Karpas-422 (cell line): Measurements from ENCODE around the gene SNCA. TPM values are rescaled to one million over a fixed set of nuclear protein-coding genes. Genes with fewer than 3 reads are reported as not detected.

Experiments used
- DNase-seq: peaks from one replicate; pipeline ENCODE4 v3.0.0-alpha.2; 2015
- H2AFZ ChIP-seq: fragments of 200-600 bp; sonication (generic); 2 replicates; pipeline ENCODE4 v1.6.1; 2014; ENCODE audit warnings: antibody characterized with exemption, low read length, mixed read lengths
- H3K27ac ChIP-seq: fragments of 200-600 bp; sonication (generic); 2 replicates; pipeline ENCODE4 v1.5.1; 2014; ENCODE audit warnings: mild to moderate bottlenecking, low read length, moderate library complexity
- H3K27me3 ChIP-seq: fragments of 200-600 bp; sonication (generic); 2 replicates; pipeline ENCODE4 v1.6.1; 2014; ENCODE audit warnings: low read length, mixed read lengths
- H3K36me3 ChIP-seq: fragments of 200-600 bp; sonication (generic); 2 replicates; pipeline ENCODE4 v1.6.1; 2014; ENCODE audit warnings: low read length, mixed read lengths; ENCODE audit not compliant: insufficient read depth
- H3K4me1 ChIP-seq: fragments of 200-600 bp; sonication (generic); 2 replicates; pipeline ENCODE4 v1.6.1; 2014; ENCODE audit warnings: mild to moderate bottlenecking, low read length, mixed read lengths
- H3K4me2 ChIP-seq: fragments of 200-600 bp; sonication (generic); 2 replicates; pipeline ENCODE4 v1.6.1; 2014; ENCODE audit warnings: low read length, low read depth, mild to moderate bottlenecking; ENCODE audit not compliant: poor library complexity, severe bottlenecking
- H3K4me3 ChIP-seq: fragments of 200-600 bp; sonication (generic); 2 replicates; pipeline ENCODE4 v1.5.1; 2014; ENCODE audit warnings: mild to moderate bottlenecking, antibody characterized with exemption, low read length, mixed read lengths
- H3K79me2 ChIP-seq: fragments of 200-600 bp; sonication (generic); 2 replicates; pipeline ENCODE4 v1.6.1; 2014; ENCODE audit warnings: mild to moderate bottlenecking, low read length, mixed read lengths
- H3K9ac ChIP-seq: fragments of 200-600 bp; sonication (generic); 2 replicates; pipeline ENCODE4 v1.6.0; 2014; ENCODE audit warnings: low read length
- H3K9me2 ChIP-seq: fragments of 200-600 bp; sonication (generic), shearing (Covaris generic); replicated peaks from 2 replicates; pipeline ENCODE4 v1.6.0; 2014; ENCODE audit warnings: mild to moderate bottlenecking, low read length, moderate library complexity; ENCODE audit not compliant: insufficient read depth
- H3K9me3 ChIP-seq: fragments of 300-700, 200-600 bp; sonication (generic); 2 replicates; pipeline ENCODE4 v1.6.1; 2014; ENCODE audit warnings: low read length, mixed read lengths
- H4K20me1 ChIP-seq: fragments of 200-600 bp; sonication (generic); 2 replicates; pipeline ENCODE4 v1.6.1; 2014; ENCODE audit warnings: mild to moderate bottlenecking, antibody characterized with exemption, low read length, low read depth; ENCODE audit not compliant: insufficient read depth
- total RNA-seq: library from RNA; depleted of rRNA; stranded (reverse); fragments of >200 nt; shearing (Covaris generic); gene quantifications from 2 replicates; pipeline ENCODE4 v1.2.3, GENCODE V29; 2014; ENCODE audit warnings: low replicate concordance; rRNA removed

Gene SNCA
- total RNA-seq, 1 experiment from 2014 or later: not detected

- Histone ChIP-seq H3K4me1 (no peaks in the 10 kb centered on the region), H3K36me3 (no peaks in the 10 kb centered on the region), H2AFZ (no peak overlapping the region), H3K27me3 (no peaks in the 10 kb centered on the region), H3K9ac (no peak overlapping the region), H3K79me2 (no peaks in the 10 kb centered on the region), H3K9me2 (no peaks in the 10 kb centered on the region; the same call in 1 of the 2 replicates), H3K9me3 (no peaks in the 10 kb centered on the region), H3K4me3 (no peak overlapping the region), H4K20me1 (no peaks in the 10 kb centered on the region), H3K4me2 (no peak overlapping the region), H3K27ac (no peak overlapping the region)
- no peak for DNase-seq
Observed at GRCh38 chr4:89682808-89683207, 154.2 kb downstream of the SNCA start.

GRCh38 chr4:89681671-89682070 is 155.3 kb downstream of the SNCA start:
- no peak overlapping the region for H2AFZ ChIP-seq
- DNase-seq: no peak

GRCh38 chr4:89681219-89681618 is 155.7 kb downstream of the SNCA start:
- no peak overlapping the region for H3K4me3 ChIP-seq
- H3K79me2 ChIP-seq: no peaks in the 10 kb centered on the region
- no peaks in the 10 kb centered on the region for H3K27me3 ChIP-seq
- H2AFZ ChIP-seq: no peak overlapping the region
- no peaks in the 10 kb centered on the region for H3K4me1 ChIP-seq
- H4K20me1 ChIP-seq: no peaks in the 10 kb centered on the region
- no peak overlapping the region for H3K9ac ChIP-seq
- no peaks in the 10 kb centered on the region for H3K9me3 ChIP-seq
- H3K27ac ChIP-seq: no peak overlapping the region
- H3K36me3 ChIP-seq: no peaks in the 10 kb centered on the region
- DNase-seq: no peak
- H3K4me2 ChIP-seq: no peak overlapping the region
- no peaks in the 10 kb centered on the region for H3K9me2 ChIP-seq

More at GRCh38 chr4:89681671-89682070, 155.3 kb downstream of the SNCA start:
- no peaks in the 10 kb centered on the region for H4K20me1 ChIP-seq
- H3K4me2 ChIP-seq: no peak overlapping the region
- no peaks in the 10 kb centered on the region for H3K36me3 ChIP-seq
- no peak overlapping the region for H3K27ac ChIP-seq
- no peaks in the 10 kb centered on the region for H3K79me2 ChIP-seq
- H3K9ac ChIP-seq: no peak overlapping the region
- H3K4me1 ChIP-seq: no peaks in the 10 kb centered on the region
- H3K27me3 ChIP-seq: no peaks in the 10 kb centered on the region
- no peaks in the 10 kb centered on the region for H3K9me2 ChIP-seq
- H3K9me3 ChIP-seq: no peaks in the 10 kb centered on the region
- no peak overlapping the region for H3K4me3 ChIP-seq

GRCh38 chr4:89674876-89675459 is 162.0 kb downstream of the SNCA start:
- Histone ChIP-seq H2AFZ (no peak overlapping the region), H3K9ac (no peak overlapping the region), H3K4me1 (no peaks in the 10 kb centered on the region), H3K4me3 (no peak overlapping the region), H3K79me2 (no peaks in the 10 kb centered on the region), H3K9me2 (no peaks in the 10 kb centered on the region), H3K4me2 (no peak overlapping the region), H3K9me3 (no peaks in the 10 kb centered on the region), H4K20me1 (no peaks in the 10 kb centered on the region), H3K27ac (no peak overlapping the region), H3K36me3 (no peaks in the 10 kb centered on the region), H3K27me3 (no peaks in the 10 kb centered on the region)
- no peak for DNase-seq

Other genes starting within 250 kb of the SNCA start
- gene MMRN1, start 57.7 kb upstream of the SNCA start, total RNA-seq: not detected in 2 replicates